ENCODE data around the gene CACNA2D2.
A peak's percentile ranks its signal among the peaks of the same experiment; 100 is the strongest.

The CACNA2D2 gene

DNA sequence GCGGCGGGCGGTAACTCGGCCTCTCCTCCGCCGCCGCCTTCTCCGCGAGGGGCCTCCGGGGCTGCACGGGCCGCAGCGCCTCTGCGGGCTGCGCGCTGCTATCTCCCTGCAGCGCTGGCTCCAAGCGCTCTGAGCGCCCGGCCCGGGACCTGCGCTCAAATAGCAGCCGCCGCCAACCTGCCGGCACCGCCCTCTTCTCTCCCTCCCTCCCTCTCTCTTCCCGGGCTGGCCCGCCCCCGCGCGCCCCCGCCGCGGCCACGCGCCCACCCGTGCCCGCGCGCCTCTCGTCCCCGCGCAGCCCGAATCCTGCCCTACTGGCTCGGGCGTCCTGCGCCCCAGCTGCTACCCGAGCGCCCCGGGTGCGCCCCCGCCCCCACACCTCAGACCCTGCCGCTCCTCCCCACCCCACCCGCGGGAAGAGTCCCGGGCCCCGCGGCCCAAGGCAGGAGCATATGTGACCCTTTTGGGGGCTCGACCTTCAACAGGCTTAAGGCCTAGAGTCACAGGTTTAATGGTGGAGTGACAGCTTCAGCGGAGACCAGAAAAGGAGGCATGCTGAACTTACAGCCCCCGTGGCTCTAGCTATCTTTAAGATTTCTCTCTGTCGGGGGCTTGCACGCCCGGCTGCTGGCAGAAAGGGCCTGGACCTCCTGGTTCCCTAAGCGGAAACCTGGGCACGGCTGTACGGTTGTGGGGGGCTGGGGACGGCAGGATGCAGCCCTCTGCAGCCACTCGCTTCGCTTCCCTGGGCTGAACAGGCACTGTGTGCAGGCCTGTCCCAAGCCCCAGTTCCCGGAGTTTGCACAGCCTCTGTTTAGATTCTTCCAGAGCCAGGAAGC is at the start of gene CACNA2D2:
Gene CACNA2D2 (minus strand): TSS at position 131 of the 839 bp plus-strand sequence. CDS start 211 bp downstream, outside the sequence.
- peak; percentile 81 for DNase-seq

DNA sequence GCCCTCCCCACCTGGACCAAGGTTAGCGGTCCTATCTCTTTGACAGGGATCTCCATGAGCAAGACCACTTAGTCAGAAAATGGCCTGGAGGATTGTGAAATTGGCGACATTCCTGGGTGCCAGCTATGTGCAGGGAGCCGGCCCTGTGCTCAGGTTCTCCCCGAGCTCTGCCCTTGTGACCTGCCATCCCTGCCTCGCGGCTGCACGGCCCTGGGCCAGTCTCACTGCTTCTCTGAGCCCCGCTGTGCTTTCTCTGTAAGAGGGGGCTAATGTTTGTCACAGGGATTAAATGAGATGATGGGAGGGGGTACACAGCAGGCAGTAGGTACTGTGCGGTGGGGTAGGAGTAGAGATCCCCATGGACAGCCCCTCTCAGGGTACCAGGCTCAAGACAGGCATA is 49.2 kb upstream of the CACNA2D2 start:
- DNase-seq, result no peak

GRCh38 chr3:50551681-50552435 is 48.4 kb upstream of the CACNA2D2 start:
- no peak for DNase-seq

DNA sequence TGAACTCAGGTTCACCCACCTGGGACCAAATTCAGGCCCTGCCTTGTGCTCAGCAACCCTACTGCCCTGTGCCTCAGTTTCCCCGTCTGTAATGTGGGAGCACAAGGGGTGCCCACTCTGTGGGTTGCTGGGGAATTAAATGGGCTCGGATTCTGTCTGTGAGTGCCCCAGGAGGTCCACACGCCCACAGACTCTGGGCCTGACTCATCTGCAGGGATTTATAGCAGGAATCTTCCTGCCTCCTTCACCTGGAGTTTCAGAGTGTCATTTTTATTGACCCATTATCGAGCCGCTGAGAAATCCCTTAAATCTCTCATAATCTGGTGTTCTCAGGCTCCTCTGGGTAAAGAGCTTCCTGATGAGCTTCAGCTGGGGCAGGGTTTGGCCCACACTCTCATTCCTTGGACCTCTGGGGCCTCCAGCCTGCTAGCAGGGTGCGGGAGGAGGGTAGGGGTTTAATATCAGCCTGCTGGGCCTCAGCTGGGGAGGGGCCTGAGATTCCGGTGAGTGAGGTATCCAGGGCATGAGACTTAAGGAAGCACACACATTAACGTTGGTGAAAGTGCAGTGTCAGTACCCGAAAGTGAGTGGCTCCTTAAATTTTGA is 47.7 kb upstream of the CACNA2D2 start:
- no peak for DNase-seq

DNA sequence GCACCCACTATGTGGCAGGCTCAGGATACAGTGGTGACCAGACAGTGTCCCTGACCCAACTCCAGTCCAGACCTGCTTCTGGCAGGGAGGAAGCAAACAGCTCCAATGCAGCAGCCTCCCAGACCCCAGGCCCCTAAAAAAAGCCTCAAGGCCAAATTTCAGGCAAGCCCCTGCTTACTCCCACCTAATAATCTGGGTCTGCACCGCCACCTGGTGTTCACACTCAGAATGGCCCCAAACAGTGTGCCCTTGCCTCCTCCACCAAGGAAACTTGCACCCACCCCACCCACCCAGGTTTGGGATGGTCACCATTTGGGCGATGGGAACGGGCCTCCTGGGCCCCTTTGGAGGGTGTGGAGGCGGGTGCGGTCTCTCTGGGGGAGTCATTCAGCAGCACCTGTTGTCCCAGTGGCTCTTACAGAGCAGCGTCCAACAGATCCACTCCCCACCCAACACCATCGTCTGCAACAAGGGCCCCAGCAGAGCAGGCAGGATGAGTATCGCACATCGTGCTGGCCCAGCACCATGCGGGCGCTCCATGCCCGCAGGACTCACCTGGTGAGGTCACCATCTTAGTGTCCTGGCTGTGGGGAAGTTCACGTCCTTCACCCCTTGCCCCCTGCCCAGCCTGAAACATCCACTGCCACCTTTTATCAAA is 46.8 kb upstream of the CACNA2D2 start:
- DNase-seq, result peak; percentile 82

- DNase-seq, result no peak
Observed at GRCh38 chr3:50549226-50549625, 45.8 kb upstream of the CACNA2D2 start.

DNA sequence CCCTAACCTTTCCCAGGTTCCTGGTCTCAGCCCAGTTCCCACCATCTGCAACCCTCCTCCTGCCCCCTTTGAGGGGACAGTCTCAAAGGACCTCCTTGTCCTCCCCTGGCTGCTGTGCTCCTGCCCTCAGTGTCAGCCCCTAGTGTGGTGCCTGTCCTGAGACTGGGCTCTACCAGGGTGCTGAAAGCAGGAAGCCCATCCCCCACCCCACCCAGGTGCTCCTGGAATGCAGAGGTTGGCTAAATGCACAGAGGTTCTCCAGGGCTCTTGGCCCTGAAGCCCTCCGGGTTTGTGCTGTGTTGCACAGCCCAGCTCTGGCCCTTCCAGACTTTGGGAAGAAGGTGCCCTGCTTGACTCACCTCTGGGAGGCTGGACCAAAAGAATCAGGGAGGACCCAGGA is 42.3 kb upstream of the CACNA2D2 start:
- no peak for DNase-seq

- peak; percentile 83 for DNase-seq
Observed at GRCh38 chr3:50542177-50543034, 39.0 kb upstream of the CACNA2D2 start.

DNA sequence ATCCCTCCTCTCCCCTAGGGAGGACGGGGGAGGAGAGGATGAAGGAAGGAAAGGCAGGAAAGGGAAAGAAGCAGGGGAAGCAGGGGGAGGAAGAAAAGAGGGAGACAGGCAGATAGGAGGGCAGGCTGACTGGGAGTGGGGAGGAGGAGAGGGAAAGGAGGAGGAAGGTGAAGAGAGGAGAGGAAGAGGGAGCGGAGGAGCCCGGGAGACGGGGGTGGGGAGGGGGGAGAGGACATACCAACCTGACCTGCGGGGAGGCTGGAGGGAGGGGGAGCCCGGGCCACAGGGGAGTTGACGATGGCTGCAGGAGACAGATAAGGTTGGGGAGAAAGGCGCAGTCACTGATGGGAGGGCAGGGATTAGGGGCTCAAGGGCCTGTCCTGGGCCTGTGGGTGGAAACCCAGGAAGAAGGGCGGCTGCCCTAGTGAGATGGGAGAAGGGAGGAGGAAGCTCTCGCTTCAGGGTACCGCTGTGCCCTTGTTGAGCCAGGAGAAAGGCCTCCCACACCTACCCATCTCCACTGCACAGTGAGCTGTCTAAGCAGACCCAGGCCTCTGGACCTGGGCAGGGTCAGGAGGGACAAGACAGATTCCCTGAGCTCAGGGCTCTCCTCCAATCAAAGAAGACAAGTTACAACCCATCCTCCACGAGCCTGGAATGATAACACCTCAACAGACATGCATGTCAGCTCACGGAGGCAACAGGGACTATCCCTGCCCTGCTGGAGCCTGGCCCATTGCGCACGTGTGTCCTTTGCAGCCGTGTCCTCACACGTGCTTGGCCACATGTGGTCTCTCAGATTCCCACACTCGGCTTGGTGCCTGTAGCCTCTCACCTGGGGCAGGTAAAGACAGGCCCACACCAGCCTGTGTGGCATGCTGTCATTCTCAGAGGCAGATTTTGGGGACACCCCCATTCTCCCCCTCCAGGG is 36.2 kb upstream of the CACNA2D2 start:
- no peak for DNase-seq

DNA sequence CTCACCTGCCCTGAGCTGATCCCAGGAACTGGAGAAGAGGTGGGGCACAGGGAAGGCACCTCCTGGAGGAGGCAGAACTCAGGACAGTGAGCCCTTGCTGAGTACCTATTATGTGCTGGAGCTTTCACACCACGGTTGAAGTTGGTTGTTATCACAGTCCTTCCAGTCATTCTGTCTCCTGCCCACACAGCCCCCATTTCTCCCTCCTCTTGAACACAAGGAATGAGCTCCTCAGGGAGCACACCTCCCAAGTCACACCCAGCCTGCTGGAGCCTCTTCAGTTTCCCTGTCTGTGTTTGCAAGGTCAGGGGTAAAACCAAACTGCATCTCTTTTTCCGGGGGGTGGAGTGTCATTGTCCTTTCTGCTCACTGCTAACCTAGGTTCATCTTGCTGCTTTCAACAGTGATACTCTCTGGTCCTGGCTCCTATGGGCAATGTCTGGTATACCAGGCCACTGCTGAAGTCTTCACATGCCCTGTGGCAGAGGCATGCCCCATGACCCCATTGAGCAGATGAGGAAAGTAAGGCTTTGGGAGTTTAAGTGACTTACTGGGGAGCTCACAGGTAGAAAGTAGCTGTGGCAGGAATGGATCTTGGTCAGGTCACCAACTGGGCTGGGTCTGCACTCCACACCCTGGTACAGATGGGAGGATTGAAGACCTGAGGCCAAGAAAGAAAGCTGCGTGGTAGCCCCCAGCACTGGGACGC is 34.1 kb upstream of the CACNA2D2 start:
- no peak for DNase-seq

DNA sequence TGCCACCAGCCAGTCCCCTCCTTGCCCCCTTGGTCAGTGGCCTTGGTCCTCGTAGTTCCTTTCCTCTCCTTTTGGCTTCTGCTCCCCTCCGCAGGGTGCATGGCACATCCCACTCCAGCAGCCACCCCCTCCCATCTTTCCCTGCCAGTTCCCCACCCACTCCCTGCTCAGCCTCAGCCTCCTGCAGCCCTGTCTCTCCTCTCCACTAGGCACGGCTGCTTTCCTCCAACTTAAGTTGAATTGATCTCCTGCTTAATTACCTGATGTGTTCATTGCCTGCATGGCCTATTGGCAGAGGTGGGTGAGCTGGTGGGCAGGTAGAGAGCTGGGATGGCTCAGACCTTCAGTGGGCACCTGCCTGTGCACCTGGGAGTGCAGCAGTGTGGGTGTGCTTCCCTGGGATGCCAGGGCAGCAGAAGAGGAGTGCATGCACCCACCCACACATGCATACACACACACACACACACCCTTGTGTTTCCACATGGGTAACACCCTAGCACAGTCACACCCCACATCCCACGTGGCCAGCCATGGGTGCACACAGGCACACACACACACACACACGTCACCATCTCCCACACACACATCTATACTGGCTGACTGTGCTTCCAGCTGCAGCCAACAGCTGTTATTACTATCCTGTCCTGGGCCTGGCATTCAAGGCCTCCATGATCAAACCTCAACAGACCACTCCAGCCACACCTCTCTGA is 33.2 kb upstream of the CACNA2D2 start:
- no peak for DNase-seq

GRCh38 chr3:50534681-50535330 is 31.4 kb upstream of the CACNA2D2 start:
- DNase-seq, result no peak

DNA sequence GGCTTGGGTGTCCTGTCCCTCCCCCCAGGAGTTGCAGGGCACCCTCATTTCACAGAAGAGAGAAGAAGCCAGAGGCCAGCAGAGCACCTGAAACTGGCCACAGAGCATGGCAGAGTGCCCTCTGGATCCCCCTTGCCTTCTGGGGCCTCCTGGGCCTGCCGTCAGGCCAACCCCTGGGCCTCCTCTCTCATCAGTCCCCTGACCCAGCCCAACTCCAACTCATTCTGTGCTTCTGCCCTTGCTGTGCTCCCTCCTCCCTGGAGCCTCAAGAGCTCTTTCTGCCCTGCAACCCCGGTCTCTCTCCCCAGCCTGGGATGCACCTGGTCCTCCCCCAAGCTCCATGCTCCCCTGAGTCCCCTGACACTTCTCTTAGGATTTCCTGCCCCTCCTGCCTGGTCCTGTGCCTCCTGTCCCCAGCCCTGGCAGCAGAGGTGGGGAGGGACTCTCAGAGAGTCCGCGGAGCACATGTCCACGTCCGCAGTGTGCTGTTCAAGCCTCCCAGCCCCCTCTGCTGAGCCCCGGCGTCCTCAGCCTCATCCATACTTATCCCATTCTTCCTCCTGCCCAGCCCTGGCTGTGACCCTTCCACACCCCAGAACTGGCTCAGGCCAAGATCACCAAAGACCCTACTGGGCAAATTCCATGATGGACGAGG is 30.5 kb upstream of the CACNA2D2 start:
- no peak for DNase-seq

DNA sequence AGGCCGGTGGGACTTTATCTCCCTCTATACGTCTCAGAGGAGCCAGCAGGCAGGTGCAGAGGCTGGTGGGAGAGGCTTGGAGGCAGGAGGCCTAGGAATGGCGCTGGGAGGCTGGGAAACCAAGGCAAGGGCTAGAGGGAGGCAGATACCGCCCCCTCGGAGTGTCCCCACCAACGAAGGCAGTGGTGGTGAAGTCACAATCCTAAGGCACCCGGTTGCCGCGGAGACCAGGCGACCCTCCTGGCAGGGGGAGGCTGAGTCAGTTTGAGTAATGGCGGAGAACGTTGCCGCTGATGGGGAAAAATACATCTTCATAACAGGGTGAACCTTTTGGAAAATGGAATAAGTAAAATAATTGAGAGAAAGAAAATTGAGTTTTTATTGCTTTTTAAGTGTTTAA is 29.9 kb upstream of the CACNA2D2 start:
- DNase-seq, result no peak

DNA sequence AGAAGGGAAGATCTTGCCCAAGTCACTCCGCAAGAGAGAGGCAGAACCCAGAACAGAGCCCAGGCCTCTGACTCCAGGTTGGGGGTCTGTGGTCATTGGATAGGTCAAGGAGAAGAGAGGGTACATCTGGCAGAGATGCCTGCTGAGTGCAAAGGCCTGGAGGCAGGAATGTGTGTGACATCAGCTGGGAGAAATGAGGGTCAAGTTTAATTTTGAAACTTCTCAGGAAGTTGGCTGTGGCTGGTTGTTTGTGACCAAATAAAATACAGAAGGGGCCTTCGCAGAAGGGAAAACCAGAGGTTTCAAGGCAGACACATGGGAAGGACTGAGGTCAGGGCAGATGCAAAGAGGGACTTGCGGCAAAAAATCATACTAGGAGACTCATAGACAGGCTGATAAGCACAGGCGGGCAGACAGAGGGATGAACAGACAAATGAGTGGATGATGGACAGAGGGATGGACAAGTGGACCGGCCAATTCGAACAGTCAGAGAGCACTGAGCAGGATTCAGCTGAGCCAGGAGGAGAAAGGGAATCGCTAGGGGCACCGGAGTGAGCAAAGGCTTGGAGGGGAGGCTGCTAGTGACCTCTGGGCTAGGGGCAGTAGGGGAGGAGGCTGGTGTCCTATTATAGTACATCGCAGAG is 28.8 kb upstream of the CACNA2D2 start:
- DNase-seq, result no peak

GRCh38 chr3:50531201-50531600 is 27.8 kb upstream of the CACNA2D2 start:
- no peak for DNase-seq

DNA sequence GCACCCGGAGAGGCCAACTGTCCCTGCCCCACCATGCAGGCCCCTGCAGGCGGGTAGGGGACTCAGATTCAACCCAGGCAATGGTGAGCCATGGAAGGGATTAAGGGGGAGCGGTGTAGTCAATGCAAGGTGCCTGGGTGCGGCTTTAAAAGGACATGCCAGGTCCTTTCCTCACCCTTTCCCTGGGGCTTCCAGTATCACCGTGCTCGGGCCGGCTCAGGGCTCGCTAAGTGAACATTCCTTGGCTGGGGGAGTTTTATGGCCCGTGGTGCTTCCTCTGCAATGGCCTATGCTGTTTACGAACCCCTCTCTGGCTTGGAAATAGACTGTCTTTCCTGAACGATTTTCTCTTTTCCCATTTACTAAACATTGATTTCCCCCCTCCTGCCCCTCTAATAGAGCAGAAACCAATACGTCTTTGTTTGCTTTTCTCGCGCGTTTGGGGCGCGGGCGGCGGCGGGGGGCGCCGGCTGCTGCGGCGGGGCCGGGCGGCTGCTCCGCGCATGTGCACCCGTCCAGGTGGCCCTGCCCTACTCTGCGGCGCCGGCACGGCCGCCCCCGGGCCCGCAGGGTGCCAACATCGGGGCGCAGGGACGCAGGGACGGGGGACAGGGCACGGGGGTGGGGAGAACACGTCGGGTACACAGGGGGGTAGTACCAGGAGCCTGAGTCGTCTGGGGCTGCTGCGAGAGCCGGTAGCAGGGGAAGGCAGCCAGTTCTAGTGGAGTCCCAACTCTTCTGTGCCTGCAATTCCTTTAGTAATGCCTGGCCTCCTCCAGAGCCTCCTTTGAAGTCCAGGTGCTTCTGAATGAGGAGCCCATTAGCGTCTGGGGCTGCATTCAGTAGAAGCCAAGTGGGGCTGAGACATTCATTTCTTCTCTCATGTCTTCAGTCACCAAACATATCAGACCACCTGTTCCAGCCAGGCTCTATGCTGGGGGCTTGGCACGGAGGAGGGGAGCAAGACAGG is 26.9 kb upstream of the CACNA2D2 start:
- no peak for DNase-seq

All from right forelimb (tissue), 1 donor.